GM12878 (cell line): ENCODE measurements around the gene SOWAHC. TPM values are rescaled to one million over a fixed set of nuclear protein-coding genes. Genes with fewer than 3 reads are reported as not detected.
A peak's percentile ranks its signal among the peaks of the same experiment; 100 is the strongest.

Experiments used
- ATAC-seq: fragments of 200-7000 bp; cut with Tn5 transposase; 3 replicates; pipeline ENCODE4 v1.9.1; 2020; ENCODE audit warnings: mild to moderate bottlenecking, moderate library complexity
- BruUV-seq: library from RNA; stranded (reverse); fragments of 400-500 nt; replicated peaks from 2 replicates; lab custom pipeline; 2021; lab: Mats Ljungman, UMichigan
- CTCF ChIA-PET: fragments of 300-600 bp; sonication (Branson Sonifier 250); formaldehyde crosslinking; extraction: SDS; loops from one replicate; lab custom pipeline; 2021; ENCODE audit warnings: inconsistent platforms; lab: Yijun Ruan, JAX
- POLR2A ChIA-PET: fragments of 350-600 bp; formaldehyde crosslinking; extraction: SDS; loops from one replicate; lab custom pipeline; 2021; ENCODE audit warnings: inconsistent platforms; lab: Charles Lee
- RAD21 ChIA-PET: fragments of 300-600 bp; sonication (Branson Sonifier 250); formaldehyde crosslinking; loops from one replicate; lab custom pipeline; 2023; ENCODE audit warnings: antibody characterized with exemption; ENCODE audit not compliant: unreplicated experiment; lab: Charles Lee
- SMC1A ChIA-PET: fragments of 300-600 bp; sonication (Branson Sonifier 250); formaldehyde crosslinking; loops from one replicate; lab custom pipeline; 2023; ENCODE audit not compliant: unreplicated experiment, uncharacterized antibody; lab: Charles Lee
- DNase-seq: peaks from one replicate; pipeline ENCODE4 v3.0.0-alpha.2; 2011; ENCODE audit warnings: low read depth, low spot score
- FAIRE-seq: peaks from 3 replicates; lab custom pipeline; 2011; peaks lifted over from hg19 to GRCh38; lab: Jason Lieb, UNC
- H2AFZ ChIP-seq: 2 replicates; pipeline ENCODE4 v1.6.0; 2011; ENCODE audit warnings: low read depth, low read length, control low read depth; ENCODE audit not compliant: control insufficient read depth
- H3K27ac ChIP-seq: 2 replicates; pipeline ENCODE4 v1.5.1; 2011; ENCODE audit warnings: control low read depth; ENCODE audit not compliant: control insufficient read depth, insufficient read depth
- H3K27me3 ChIP-seq, 2 experiments: replicated peaks in 1 of 2; 2 replicates each; pipeline versions ENCODE4 v1.6.0 to v1.6.1; 2011; ENCODE audit warnings: low read length in 1 of 2; ENCODE audit not compliant: control insufficient read depth in 2 of 2, insufficient read depth in 2 of 2
- H3K36me3 ChIP-seq, 2 experiments: 2 replicates each; pipeline ENCODE4 v1.5.1; 2011; ENCODE audit warnings: low read length in 1 of 2; ENCODE audit not compliant: control insufficient read depth in 2 of 2, insufficient read depth in 2 of 2
- H3K4me1 ChIP-seq: 2 replicates; pipeline ENCODE4 v1.6.1; 2011; ENCODE audit warnings: mild to moderate bottlenecking, low read length, moderate library complexity, mixed read lengths; ENCODE audit not compliant: control insufficient read depth, insufficient read depth
- H3K4me2 ChIP-seq: 2 replicates; pipeline ENCODE4 v1.6.0; 2011; ENCODE audit warnings: control low read depth; ENCODE audit not compliant: control insufficient read depth, insufficient read depth
- H3K4me3 ChIP-seq: fragments of 200-600 bp; sonication (generic); 2 replicates; pipeline ENCODE4 v1.5.1; 2016
- H3K79me2 ChIP-seq: 2 replicates; pipeline ENCODE4 v1.6.0; 2011; ENCODE audit warnings: low read length; ENCODE audit not compliant: control insufficient read depth, insufficient read depth
- H3K9ac ChIP-seq: 2 replicates; pipeline ENCODE4 v1.8.0; 2011; ENCODE audit warnings: low read length, control low read depth, mixed read lengths; ENCODE audit not compliant: control insufficient read depth, insufficient read depth
- H3K9me3 ChIP-seq: replicated peaks from 3 replicates; pipeline ENCODE4 v1.5.1; 2011; ENCODE audit warnings: mild to moderate bottlenecking, low read length; ENCODE audit not compliant: control insufficient read depth, insufficient read depth
- H4K20me1 ChIP-seq: 2 replicates; pipeline ENCODE4 v1.6.0; 2011; ENCODE audit not compliant: control insufficient read depth, insufficient read depth
- FOXK2 ChIP-seq: fragments of 450-650 bp; IDR thresholded peaks from 2 replicates; pipeline ENCODE4 v1.6.1; 2017; ENCODE audit warnings: mild to moderate bottlenecking, moderate library complexity
- RB1 ChIP-seq: fragments of 450-650 bp; formaldehyde crosslinking; IDR thresholded peaks from 2 replicates; pipeline ENCODE4 v1.6.1; 2017; ENCODE audit warnings: mild to moderate bottlenecking, borderline replicate concordance
- RUNX3 ChIP-seq: IDR thresholded peaks from 2 replicates; pipeline ENCODE4 v1.6.1; 2012; ENCODE audit warnings: low read length, inconsistent platforms
- WGBS: methylation state at CpG from one replicate; pipeline ENCODE4 v1.1.6; 2016; ENCODE audit warnings: low lambda C conversion rate; ENCODE audit not compliant: insufficient replicate concordance, insufficient coverage; ENCODE audit errors: missing lambda C conversion rate; 5-methylcytosine and 5-hydroxymethylcytosine counted together
- in situ Hi-C: fragments of 300-500 bp; cut with MboI; formaldehyde crosslinking; loops from 9 replicates; pipeline ENCODE4 v1.14.3; 2018; ENCODE audit warnings: mixed read lengths
- intact Hi-C: fragments of 100-400 bp; cut with micrococcal nuclease; formaldehyde crosslinking; loops from one replicate; pipeline ENCODE4 v1.14.2; 2022; ENCODE audit not compliant: unreplicated experiment
- polyA plus RNA-seq, 11 experiments: library from polyadenylated mRNA; depleted of rRNA in 4 of 11; unstranded in 6 of 11; stranded (reverse) in 5 of 11; fragments of >200 nt; fragmentation: Nextera tagmentation in 4 of 11; fragmentation: Illumina TruSeq in 1 of 11; extraction: Ambion mirVana in 4 of 11; extraction: Trizol in 1 of 11; gene quantifications; 1 replicate in 1 of 11; 2 replicates in 10 of 11; pipeline versions ENCODE4 v1.2.1 to v1.2.3, GENCODE V29; 2011 to 2016; ENCODE audit warnings: inconsistent platforms in 2 of 11, missing spikeins in 2 of 11, low read depth in 1 of 11
- total RNA-seq, 4 experiments: library from RNA; depleted of rRNA in 3 of 4; stranded (reverse); fragments of >200 nt in 3 of 4; fragmentation: Illumina TruSeq in 1 of 4; extraction: Trizol in 1 of 4; gene quantifications; 2 replicates each; pipeline versions ENCODE4 v1.2.1 to v1.2.3, GENCODE V29; 2013 to 2021
- TF ChIP-seq, protein P1 (sequence below): IDR thresholded peaks from 2 replicates; pipeline ENCODE4 v1.6.1; 2012; ENCODE audit warnings: mild to moderate bottlenecking, low read depth, low read length

SOWAHC gene
- total and polyA plus RNA-seq, 10 of the 15 experiments (the other 5 are each of a cell fraction or from before 2014, with no cell fraction given): 0.48 to 2.6 (median 1.8) TPM

GRCh38 chr2:109659396-109660045 lies 45.4 kb downstream of the SOWAHC start:
- 31% methylated on average over 9 of the region's 9 CpGs for WGBS
- ATAC-seq (peak; percentile 57), FAIRE-seq (no peak), DNase-seq (no peak)
- no peak for TF ChIP-seq RUNX3
- no peak for TF ChIP-seq FOXK2
- no peak for TF ChIP-seq RB1
- TF ChIP-seq, protein P1, sequence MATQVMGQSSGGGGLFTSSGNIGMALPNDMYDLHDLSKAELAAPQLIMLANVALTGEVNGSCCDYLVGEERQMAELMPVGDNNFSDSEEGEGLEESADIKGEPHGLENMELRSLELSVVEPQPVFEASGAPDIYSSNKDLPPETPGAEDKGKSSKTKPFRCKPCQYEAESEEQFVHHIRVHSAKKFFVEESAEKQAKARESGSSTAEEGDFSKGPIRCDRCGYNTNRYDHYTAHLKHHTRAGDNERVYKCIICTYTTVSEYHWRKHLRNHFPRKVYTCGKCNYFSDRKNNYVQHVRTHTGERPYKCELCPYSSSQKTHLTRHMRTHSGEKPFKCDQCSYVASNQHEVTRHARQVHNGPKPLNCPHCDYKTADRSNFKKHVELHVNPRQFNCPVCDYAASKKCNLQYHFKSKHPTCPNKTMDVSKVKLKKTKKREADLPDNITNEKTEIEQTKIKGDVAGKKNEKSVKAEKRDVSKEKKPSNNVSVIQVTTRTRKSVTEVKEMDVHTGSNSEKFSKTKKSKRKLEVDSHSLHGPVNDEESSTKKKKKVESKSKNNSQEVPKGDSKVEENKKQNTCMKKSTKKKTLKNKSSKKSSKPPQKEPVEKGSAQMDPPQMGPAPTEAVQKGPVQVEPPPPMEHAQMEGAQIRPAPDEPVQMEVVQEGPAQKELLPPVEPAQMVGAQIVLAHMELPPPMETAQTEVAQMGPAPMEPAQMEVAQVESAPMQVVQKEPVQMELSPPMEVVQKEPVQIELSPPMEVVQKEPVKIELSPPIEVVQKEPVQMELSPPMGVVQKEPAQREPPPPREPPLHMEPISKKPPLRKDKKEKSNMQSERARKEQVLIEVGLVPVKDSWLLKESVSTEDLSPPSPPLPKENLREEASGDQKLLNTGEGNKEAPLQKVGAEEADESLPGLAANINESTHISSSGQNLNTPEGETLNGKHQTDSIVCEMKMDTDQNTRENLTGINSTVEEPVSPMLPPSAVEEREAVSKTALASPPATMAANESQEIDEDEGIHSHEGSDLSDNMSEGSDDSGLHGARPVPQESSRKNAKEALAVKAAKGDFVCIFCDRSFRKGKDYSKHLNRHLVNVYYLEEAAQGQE: no peak
- no peak overlapping the region for H3K27ac ChIP-seq
- in situ Hi-C loops: no loop called here
- H4K20me1 ChIP-seq: no peaks in the 10 kb centered on the region
- H3K4me1 ChIP-seq: no peaks in the 10 kb centered on the region
- no peaks in the 10 kb centered on the region for H3K36me3 ChIP-seq
- H3K9me3 ChIP-seq: no peaks in the 10 kb centered on the region
- H2AFZ ChIP-seq: no peak overlapping the region
- RAD21 ChIA-PET: interaction anchor here (0.5 to 3.5 kb wide), 3 partner anchors 47 to 134 kb away, joined by 3 to 23 read pairs (median 12); partner anchors contain the start of genes SEPTIN10 and SOWAHC
- SMC1A ChIA-PET: interaction anchor here (0.6 to 5.8 kb wide), 3 partner anchors 14 to 113 kb away, joined by 3 to 76 read pairs (median 3); partner anchors contain the start of genes SEPTIN10 and SOWAHC
- no peak overlapping the region for H3K4me3 ChIP-seq
- intact Hi-C loops: loop anchor here (5.0 kb wide), 1 partner anchor 47 kb away; the partner anchor contains the start of genes SEPTIN10 and SOWAHC
- H3K9ac ChIP-seq: no peak overlapping the region
- H3K79me2 ChIP-seq: no peaks in the 10 kb centered on the region
- H3K4me2 ChIP-seq: no peak overlapping the region
- POLR2A ChIA-PET: interaction anchor here (0.5 to 0.6 kb wide), 3 partner anchors 11 to 119 kb away, joined by 3 to 4 read pairs (median 4); no protein-coding TSS in a partner anchor
- CTCF ChIA-PET: interaction anchor here (1.5 to 7.4 kb wide), 2 partner anchors 17 to 113 kb away, joined by 3 to 118 read pairs; no protein-coding TSS in a partner anchor
- no TSS peak for BruUV-seq
- no peaks in the 10 kb centered on the region for H3K27me3 ChIP-seq
